Measurements from ENCODE around the gene KIF3C.
A peak's percentile ranks its signal among the peaks of the same experiment; 100 is the strongest.

GRCh38 chr2:26011990-26012856, 29.9 kb upstream of the KIF3C start:
- TF ChIP-seq ZBTB7A (tag by site-specific recombination; IDR thresholded peaks at IDR 0.05; ENCODE audit: low read depth): no peak
- no peak for TF ChIP-seq CTCF (tag by site-specific recombination; IDR thresholded peaks at IDR 0.05)
- TF ChIP-seq, protein P1, sequence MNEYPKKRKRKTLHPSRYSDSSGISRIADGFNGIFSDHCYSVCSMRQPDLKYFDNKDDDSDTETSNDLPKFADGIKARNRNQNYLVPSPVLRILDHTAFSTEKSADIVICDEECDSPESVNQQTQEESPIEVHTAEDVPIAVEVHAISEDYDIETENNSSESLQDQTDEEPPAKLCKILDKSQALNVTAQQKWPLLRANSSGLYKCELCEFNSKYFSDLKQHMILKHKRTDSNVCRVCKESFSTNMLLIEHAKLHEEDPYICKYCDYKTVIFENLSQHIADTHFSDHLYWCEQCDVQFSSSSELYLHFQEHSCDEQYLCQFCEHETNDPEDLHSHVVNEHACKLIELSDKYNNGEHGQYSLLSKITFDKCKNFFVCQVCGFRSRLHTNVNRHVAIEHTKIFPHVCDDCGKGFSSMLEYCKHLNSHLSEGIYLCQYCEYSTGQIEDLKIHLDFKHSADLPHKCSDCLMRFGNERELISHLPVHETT (tag by site-specific recombination; IDR thresholded peaks at IDR 0.05): 0 out of 2 replicates have a peak, but pooled peaks have one; percentile 11
- TF ChIP-seq ZNF776 (tag by site-specific recombination; IDR thresholded peaks at IDR 0.05; ENCODE audit: borderline replicate concordance): no peak
- no peak for TF ChIP-seq MYNN (tag by site-specific recombination; IDR thresholded peaks at IDR 0.05; ENCODE audit: borderline replicate concordance)

Data from HEK293 (cell line).